ENCODE measurements around the gene TRUB2.

Gene TRUB2

DNA sequence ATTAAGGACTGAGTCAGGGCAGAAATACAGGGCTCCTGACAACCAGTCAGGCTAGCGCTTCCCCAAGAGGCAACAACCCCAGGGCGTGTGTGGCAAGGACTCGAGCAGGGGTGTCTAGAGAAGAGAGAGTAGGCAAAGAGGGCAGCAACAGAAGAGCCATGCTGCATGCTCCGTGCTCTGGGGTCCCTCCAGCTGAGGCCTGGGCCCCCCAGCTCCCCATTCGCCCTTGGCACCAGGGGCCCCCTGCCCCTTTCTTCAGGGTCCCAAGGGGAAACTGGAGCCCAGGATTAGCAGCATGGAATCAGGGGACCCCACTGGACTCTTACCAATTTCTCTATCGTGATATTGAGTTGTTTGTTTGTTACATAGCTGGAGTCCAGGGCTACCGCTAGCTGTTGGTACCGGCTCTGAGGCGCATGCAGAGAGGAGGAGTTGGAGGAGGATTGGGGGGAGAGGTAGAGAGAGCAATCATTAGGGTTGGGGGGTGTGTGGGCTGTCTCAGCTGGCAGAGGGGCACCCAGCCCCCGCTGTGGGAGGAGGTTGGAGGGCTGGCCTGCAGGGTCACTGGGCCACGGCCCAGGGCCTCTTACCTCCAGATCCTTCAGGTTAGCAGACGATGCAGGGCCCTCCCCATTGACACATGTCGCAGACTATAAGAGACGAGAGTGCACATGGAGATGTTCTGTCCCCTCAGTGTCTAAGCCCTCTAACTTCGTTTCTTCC is 55.2 kb downstream of the TRUB2 start:
- Histone ChIP-seq H3K9me3 (ENCODE audit: control insufficient read depth in 2 of 2, low read length in 2 of 2) (no peaks in the 10 kb centered on the region), H3K9ac (ENCODE audit: low read length in 2 of 2) (no peak overlapping the region), H3K36me3 (ENCODE audit: control insufficient read depth in 2 of 2, insufficient read depth in 2 of 2, low read length in 2 of 2) (peaks cover 45% of the 10 kb centered on the region in 2 donors), H3K27me3 (ENCODE audit: control insufficient read depth in 1 of 2, insufficient read depth in 2 of 2, low read length in 2 of 2) (no peaks in the 10 kb centered on the region), H3K4me3 (ENCODE audit: low read length in 2 of 2) (no peak overlapping the region), H3K4me1 (ENCODE audit: control insufficient read depth, insufficient read depth, low read length) (no peaks in the 10 kb centered on the region), H3K27ac (ENCODE audit: low read length) (no peak overlapping the region)

DNA sequence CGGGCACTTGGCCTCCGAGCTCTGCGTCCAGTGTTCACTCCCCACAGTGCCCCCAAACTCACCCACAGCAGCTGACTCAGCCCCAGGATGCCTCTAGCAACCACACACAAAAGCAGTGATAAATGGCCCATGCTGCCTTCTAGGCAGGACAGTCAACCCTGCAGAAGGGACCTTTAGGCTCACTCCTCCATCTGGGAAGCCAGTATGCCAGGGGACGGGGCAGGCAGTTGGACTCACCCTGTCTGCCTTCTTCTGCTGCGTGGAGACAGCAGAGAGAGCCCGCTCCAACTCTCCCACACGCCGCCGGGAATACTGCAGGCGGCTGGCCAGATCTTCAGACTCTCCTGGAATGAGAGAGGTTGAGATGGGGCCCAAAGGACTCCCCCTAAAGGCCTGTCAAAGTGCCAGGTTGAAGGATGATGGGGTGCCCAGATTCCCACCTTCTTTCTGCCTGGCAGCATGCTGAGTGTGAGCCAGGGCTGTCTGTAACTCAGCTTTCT is 56.8 kb downstream of the TRUB2 start:
- no peak overlapping the region for H3K4me3 ChIP-seq (ENCODE audit: low read length in 2 of 2)
- no peaks in the 10 kb centered on the region for H3K27me3 ChIP-seq (ENCODE audit: control insufficient read depth in 1 of 2, insufficient read depth in 2 of 2, low read length in 2 of 2)
- no peaks in the 10 kb centered on the region for H3K9me3 ChIP-seq (ENCODE audit: control insufficient read depth in 2 of 2, low read length in 2 of 2)
- peaks cover 50 to 56% of the 10 kb centered on the region in 2 donors for H3K36me3 ChIP-seq (ENCODE audit: control insufficient read depth in 2 of 2, insufficient read depth in 2 of 2, low read length in 2 of 2)
- H3K27ac ChIP-seq (ENCODE audit: low read length) = no peak overlapping the region
- no peak overlapping the region for H3K9ac ChIP-seq (ENCODE audit: low read length in 2 of 2)
- H3K4me1 ChIP-seq (ENCODE audit: control insufficient read depth, insufficient read depth, low read length) = no peaks in the 10 kb centered on the region

DNA sequence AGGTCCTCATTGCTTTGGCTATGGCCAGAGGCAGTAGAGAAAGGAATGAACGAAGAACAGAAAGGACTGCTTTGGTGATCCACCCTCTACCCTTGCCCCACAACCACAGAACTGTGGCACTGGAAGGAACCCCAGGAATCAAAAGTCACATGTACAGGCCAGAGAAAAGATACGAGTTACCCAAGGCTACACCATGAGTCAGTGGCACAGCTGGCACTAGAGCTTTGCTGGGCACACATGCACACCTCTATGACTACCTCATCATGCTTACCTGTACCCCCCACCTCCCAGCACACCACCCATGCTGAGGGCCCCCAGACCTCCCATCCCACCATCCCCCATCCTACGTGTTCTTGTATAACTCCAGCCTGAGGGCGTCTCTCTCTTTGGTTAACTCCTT is 59.6 kb downstream of the TRUB2 start:
- no peaks in the 10 kb centered on the region for H3K9me3 ChIP-seq (ENCODE audit: control insufficient read depth in 2 of 2, low read length in 2 of 2)
- no peaks in the 10 kb centered on the region for H3K27me3 ChIP-seq (ENCODE audit: control insufficient read depth in 1 of 2, insufficient read depth in 2 of 2, low read length in 2 of 2)
- H3K9ac ChIP-seq (ENCODE audit: low read length in 2 of 2) = no peak overlapping the region
- no peak overlapping the region for H3K4me3 ChIP-seq (ENCODE audit: low read length in 2 of 2)
- H3K4me1 ChIP-seq (ENCODE audit: control insufficient read depth, insufficient read depth, low read length) = no peaks in the 10 kb centered on the region
- H3K36me3 ChIP-seq (ENCODE audit: control insufficient read depth in 2 of 2, insufficient read depth in 2 of 2, low read length in 2 of 2) = peaks cover 62 to 65% of the 10 kb centered on the region in 2 donors
- no peak overlapping the region for H3K27ac ChIP-seq (ENCODE audit: low read length)

DNA sequence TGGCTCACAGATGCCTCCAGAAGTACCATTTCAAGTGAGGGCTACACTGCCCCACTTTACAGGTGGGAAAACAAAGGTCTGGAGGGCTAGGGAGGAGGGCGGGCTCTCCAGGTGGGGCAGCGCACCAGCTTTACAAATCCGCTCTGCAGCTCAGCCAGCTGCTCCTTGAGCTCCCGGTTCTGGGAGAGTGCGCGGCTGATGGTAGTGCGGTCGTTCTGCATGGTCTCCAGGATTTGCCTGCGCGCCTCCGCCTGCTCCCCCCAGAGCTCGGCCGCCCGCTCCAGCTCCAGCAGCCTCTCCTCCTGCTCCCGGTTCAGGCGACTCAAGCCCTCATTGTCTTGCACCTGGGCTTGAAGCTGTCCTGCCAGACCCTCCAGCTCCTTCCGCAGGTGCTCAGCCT is 61.9 kb downstream of the TRUB2 start:
- Histone ChIP-seq H3K9me3 (ENCODE audit: control insufficient read depth in 2 of 2, low read length in 2 of 2) (no peaks in the 10 kb centered on the region), H3K9ac (ENCODE audit: low read length in 2 of 2) (no peak overlapping the region), H3K36me3 (ENCODE audit: control insufficient read depth in 2 of 2, insufficient read depth in 2 of 2, low read length in 2 of 2) (peaks cover 49 to 56% of the 10 kb centered on the region in 2 donors), H3K4me3 (ENCODE audit: low read length in 2 of 2) (no peak overlapping the region), H3K27ac (ENCODE audit: low read length) (no peak overlapping the region), H3K27me3 (ENCODE audit: control insufficient read depth in 1 of 2, insufficient read depth in 2 of 2, low read length in 2 of 2) (no peaks in the 10 kb centered on the region), H3K4me1 (ENCODE audit: control insufficient read depth, insufficient read depth, low read length) (no peaks in the 10 kb centered on the region)

DNA sequence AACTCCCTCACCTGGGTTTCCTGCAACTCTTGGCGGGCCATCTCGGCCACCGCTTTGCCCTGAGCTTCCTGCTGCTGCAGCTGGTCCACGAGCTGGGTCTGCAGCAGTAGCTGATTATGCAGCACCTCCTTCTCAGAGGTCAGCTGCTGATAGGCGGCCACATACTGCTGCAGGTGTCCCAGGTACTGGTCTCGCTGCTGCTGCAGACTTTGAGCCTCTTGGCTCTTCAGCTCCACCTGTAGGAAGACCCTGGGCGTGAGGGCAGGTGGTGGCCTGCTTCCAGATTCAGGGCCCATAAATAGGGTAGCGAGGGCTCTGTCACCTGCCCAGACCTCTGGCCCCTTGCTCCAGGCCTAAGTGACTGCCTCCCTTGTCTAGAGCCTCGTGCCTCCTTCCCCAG is 63.1 kb downstream of the TRUB2 start:
- Histone ChIP-seq H3K9ac (ENCODE audit: low read length in 2 of 2) (no peak overlapping the region), H3K36me3 (ENCODE audit: control insufficient read depth in 2 of 2, insufficient read depth in 2 of 2, low read length in 2 of 2) (peaks cover 45 to 51% of the 10 kb centered on the region in 2 donors), H3K4me3 (ENCODE audit: low read length in 2 of 2) (no peak overlapping the region), H3K27ac (ENCODE audit: low read length) (no peak overlapping the region), H3K9me3 (ENCODE audit: control insufficient read depth in 2 of 2, low read length in 2 of 2) (no peaks in the 10 kb centered on the region), H3K4me1 (ENCODE audit: control insufficient read depth, insufficient read depth, low read length) (no peaks in the 10 kb centered on the region), H3K27me3 (ENCODE audit: control insufficient read depth in 1 of 2, insufficient read depth in 2 of 2, low read length in 2 of 2) (no peaks in the 10 kb centered on the region)

DNA sequence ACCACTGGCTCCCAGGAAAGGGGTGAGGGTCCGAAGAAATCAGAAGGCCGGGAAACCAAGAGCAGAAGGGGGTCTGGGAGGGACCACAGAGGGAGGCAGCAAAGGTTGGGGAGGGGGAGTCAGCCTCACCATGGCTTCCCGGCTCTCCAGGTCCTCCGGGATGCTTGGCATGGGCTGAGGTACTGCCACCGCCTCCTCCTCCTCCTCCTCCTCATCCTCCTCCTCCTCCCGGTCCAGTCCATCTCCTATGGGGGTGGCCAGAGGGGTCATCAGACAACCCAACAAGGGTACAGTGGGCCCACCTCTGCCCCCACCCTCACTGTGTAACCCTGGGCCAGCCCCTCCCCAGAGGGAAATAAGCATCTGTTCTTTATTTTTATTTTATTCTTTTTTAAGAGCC is 63.9 kb downstream of the TRUB2 start:
- Histone ChIP-seq H3K27ac (ENCODE audit: low read length) (no peak overlapping the region), H3K4me3 (ENCODE audit: low read length in 2 of 2) (no peak overlapping the region), H3K9ac (ENCODE audit: low read length in 2 of 2) (no peak overlapping the region), H3K27me3 (ENCODE audit: control insufficient read depth in 1 of 2, insufficient read depth in 2 of 2, low read length in 2 of 2) (no peaks in the 10 kb centered on the region), H3K9me3 (ENCODE audit: control insufficient read depth in 2 of 2, low read length in 2 of 2) (no peaks in the 10 kb centered on the region), H3K36me3 (ENCODE audit: control insufficient read depth in 2 of 2, insufficient read depth in 2 of 2, low read length in 2 of 2) (peaks cover 45 to 51% of the 10 kb centered on the region in 2 donors), H3K4me1 (ENCODE audit: control insufficient read depth, insufficient read depth, low read length) (no peaks in the 10 kb centered on the region)

DNA sequence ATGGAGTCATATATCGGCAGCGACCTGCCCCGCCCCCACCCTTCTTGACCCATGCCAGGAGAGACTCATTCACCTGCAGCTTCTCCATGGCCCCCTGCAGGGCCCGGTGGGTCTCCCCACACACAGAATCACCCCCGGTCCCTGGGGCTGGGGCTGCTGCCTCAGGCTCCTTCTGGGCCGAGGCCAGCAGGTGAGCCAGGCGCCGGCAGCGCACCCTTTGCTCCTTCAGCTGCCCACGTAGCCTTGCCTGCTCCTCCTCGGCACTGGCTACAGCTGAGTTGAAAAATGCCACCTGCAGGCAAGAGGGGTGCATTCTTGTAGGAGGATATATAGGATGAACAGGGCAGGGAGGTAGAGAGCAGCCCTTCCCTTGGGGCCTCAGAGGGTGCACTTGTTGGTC is 64.3 kb downstream of the TRUB2 start:
- Histone ChIP-seq H3K36me3 (ENCODE audit: control insufficient read depth in 2 of 2, insufficient read depth in 2 of 2, low read length in 2 of 2) (peaks cover 41 to 48% of the 10 kb centered on the region in 2 donors), H3K27me3 (ENCODE audit: control insufficient read depth in 1 of 2, insufficient read depth in 2 of 2, low read length in 2 of 2) (no peaks in the 10 kb centered on the region), H3K4me3 (ENCODE audit: low read length in 2 of 2) (no peak overlapping the region), H3K4me1 (ENCODE audit: control insufficient read depth, insufficient read depth, low read length) (no peaks in the 10 kb centered on the region), H3K9me3 (ENCODE audit: control insufficient read depth in 2 of 2, low read length in 2 of 2) (no peaks in the 10 kb centered on the region), H3K27ac (ENCODE audit: low read length) (no peak overlapping the region), H3K9ac (ENCODE audit: low read length in 2 of 2) (no peak overlapping the region)

DNA sequence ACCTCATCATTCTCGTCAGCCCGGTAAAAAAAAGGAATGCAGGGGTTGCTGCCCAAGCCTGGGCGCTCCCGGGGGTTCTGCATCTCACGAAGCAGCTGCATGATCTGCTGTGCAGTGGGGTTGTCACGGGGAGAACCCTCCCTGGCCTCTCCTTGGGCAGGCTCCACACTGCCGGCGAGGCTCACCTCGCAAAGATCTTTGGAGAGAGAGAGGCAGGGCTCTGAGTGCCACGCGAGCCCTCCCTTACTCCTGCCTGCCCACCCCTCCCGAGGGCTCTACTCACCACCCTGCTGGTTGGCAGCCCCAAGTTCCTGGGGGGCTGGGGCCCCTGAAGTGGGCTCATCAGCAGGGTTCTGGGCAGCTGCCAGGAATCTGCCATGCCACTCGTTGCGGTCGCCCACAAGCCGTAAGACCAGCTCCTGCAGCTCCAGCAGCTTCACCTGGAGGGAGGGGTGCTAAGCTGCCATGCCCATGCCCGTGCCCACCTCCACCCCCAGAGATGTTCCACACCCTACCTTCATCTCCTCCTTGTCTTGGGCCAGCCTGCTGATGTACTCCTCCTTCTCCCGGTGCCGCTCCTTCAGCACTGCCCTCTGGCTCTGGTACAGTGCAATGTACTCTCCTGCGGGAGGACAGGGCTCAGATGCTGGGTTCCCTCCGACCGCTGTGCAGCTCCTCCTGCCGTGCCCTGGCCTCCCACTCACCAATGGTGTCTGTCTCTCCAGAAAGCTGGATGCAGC is 65.0 kb downstream of the TRUB2 start:
- H3K4me3 ChIP-seq (ENCODE audit: low read length in 2 of 2) = no peak overlapping the region

More for the DNA sequence above, 65.0 kb downstream of the TRUB2 start:
- H3K27ac ChIP-seq (ENCODE audit: low read length) = no peak overlapping the region
- H3K4me1 ChIP-seq (ENCODE audit: control insufficient read depth, insufficient read depth, low read length) = no peaks in the 10 kb centered on the region
- no peaks in the 10 kb centered on the region for H3K27me3 ChIP-seq (ENCODE audit: control insufficient read depth in 1 of 2, insufficient read depth in 2 of 2, low read length in 2 of 2)
- no peaks in the 10 kb centered on the region for H3K9me3 ChIP-seq (ENCODE audit: control insufficient read depth in 2 of 2, low read length in 2 of 2)
- H3K36me3 ChIP-seq (ENCODE audit: control insufficient read depth in 2 of 2, insufficient read depth in 2 of 2, low read length in 2 of 2) = peaks cover 35 to 42% of the 10 kb centered on the region in 2 donors
- no peak overlapping the region for H3K9ac ChIP-seq (ENCODE audit: low read length in 2 of 2)
